HG02798 (cell line): ENCODE data around the gene INO80E.
"Not testable (repeated sequence)": the region's sequence is repeated elsewhere in the genome, so short reads cannot be mapped to it uniquely, and the experiment has no call there.

Source experiments
- ATAC-seq: cut with Tn5 transposase; IDR thresholded peaks from one replicate; pipeline ENCODE4 v1.9.1; 2021; ENCODE audit warnings: mild to moderate bottlenecking; ENCODE audit not compliant: unreplicated experiment, poor library complexity

Gene INO80E

GRCh38 chr16:30027588-30028437, 31.8 kb downstream of the INO80E start:
- ATAC-seq: no peak

GRCh38 chr16:30028438-30029076, 32.5 kb downstream of the INO80E start:
- ATAC-seq: no peak

- no peak for ATAC-seq
These were observed 34.1 kb downstream of the INO80E start for GRCh38 chr16:30030011-30030685.

- no peak for ATAC-seq
These were observed 34.9 kb downstream of the INO80E start, which contains the start of gene TLCD3B for GRCh38 chr16:30030841-30031413. TSS of gene TLCD3B (minus strand) at chr16:30031271. CDS start at chr16:30030527, 744 bp downstream.

GRCh38 chr16:30031477-30031918, 35.5 kb downstream of the INO80E start:
- no peak for ATAC-seq

GRCh38 chr16:30032083-30032819, 36.2 kb downstream of the INO80E start:
- no peak for ATAC-seq

- no peak for ATAC-seq
These were observed 37.2 kb downstream of the INO80E start for GRCh38 chr16:30033270-30033669.

- ATAC-seq: no peak
These were observed 44.2 kb downstream of the INO80E start for GRCh38 chr16:30040221-30040620.

- not testable (repeated sequence) for ATAC-seq
These were observed 44.6 kb downstream of the INO80E start for GRCh38 chr16:30040690-30041089.

GRCh38 chr16:30041841-30042240, 45.8 kb downstream of the INO80E start:
- ATAC-seq: no peak

- ATAC-seq: no peak
These were observed 50.1 kb downstream of the INO80E start for GRCh38 chr16:30046178-30046577.

GRCh38 chr16:30046588-30046987, 50.5 kb downstream of the INO80E start:
- no peak for ATAC-seq

- ATAC-seq: no peak
These were observed 53.8 kb downstream of the INO80E start for GRCh38 chr16:30049871-30050270.

- no peak for ATAC-seq
These were observed 55.5 kb downstream of the INO80E start for GRCh38 chr16:30051518-30051917.

GRCh38 chr16:30052671-30053372, 56.8 kb downstream of the INO80E start:
- peak; percentile 81 for ATAC-seq

- ATAC-seq: no peak
These were observed 57.5 kb downstream of the INO80E start for GRCh38 chr16:30053376-30054015.

GRCh38 chr16:30054451-30054850, 58.4 kb downstream of the INO80E start:
- no peak for ATAC-seq

GRCh38 chr16:30054959-30055553, 59.0 kb downstream of the INO80E start:
- ATAC-seq: no peak
